GM19351 (cell line): ENCODE data around the gene TRMT2A.

Experiments used
- ATAC-seq: cut with Tn5 transposase; IDR thresholded peaks from one replicate; pipeline ENCODE4 v1.9.1; 2021; ENCODE audit warnings: mild to moderate bottlenecking, moderate library complexity; ENCODE audit not compliant: unreplicated experiment

Gene TRMT2A

GRCh38 chr22:20135806-20136602 is 19.0 kb upstream of the TRMT2A start:
- no peak for ATAC-seq

DNA sequence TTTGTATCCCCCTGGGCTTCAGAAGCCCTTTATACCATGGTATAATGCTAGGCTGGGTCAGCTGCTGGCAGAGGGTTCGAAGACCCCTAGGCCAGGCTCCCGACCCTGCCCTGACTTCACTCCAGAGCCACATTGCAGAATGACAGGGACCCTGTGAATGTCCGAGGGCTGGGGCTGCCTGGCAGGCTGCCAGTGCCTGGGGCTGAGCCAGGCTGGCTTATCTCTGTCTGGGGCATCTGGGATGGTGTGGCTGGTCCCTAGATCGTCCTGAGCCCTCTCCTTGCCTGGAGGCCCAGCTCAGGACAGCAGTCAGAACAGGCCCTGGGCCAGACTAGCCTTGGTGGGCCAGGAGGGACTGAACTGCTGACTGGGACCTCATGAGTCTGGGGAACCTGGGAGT is 18.2 kb upstream of the TRMT2A start:
- no peak for ATAC-seq

GRCh38 chr22:20133930-20134549 is 17.0 kb upstream of the TRMT2A start:
- no peak for ATAC-seq

DNA sequence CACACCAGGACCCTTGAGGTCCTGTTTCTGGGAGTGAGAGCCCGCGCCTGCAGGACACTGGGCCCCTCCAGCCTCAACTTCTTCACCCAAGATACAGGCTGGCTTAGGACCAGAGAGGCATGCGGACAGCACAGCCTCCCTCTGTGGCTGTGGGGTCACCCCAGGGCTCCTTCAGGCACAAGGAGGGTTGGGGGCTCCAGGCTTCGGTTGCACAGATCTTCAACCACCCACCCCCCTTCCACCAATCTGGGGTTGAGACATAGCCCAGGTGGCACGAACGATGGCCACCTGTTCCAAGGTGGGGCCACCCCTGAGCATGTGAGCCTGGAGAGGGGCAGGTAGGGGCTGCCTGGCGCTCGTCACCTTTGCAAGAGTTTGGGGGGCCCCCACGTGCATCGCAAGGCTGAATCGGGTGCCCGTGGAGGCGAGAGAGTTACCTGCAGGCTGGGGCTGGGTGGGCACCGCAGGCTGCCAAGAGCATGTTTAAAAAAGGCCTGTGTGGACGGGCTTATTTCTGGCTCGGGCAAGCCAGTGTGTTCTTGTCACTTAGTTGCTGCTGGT is 15.7 kb upstream of the TRMT2A start:
- ATAC-seq = no peak

DNA sequence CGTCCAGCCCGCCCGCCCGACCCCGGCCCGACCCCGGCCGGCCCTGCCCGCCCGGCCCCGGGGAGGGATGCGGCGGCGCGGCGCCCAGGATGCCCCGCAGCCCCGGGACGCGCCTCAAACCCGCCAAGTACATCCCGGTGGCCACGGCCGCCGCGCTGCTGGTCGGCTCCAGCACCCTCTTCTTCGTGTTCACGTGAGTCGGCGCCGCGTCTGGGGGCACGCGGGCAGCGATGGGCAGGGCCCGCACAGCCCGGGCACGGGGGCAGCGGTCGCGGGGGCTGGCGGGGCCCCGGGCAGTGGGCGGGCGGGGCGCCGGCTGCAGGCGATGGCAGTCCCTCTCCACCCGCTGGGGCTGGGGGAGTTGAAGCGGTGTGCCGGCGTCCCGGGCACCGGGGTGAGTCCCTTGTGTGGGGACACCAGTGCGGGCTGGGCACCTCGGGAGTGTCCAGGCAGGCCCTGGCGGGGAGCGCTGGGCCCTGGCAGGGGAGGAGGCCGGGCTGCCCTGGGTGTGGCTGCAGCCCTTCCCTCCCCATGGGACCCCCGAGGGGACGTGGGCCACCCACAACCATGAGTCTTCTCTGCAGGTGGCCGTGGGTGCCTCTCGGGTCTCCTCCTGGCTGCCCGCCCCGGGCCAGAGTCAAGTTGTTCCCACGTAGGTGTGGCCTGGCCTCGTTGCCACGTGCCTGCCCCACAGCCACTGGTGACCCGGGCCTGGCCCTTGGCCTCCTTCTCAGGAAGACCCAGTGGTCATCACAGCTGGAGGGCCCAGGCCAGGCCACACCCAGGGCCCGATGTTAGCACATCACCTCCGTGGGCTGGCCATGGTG is 15.0 kb upstream of the TRMT2A start:
- no peak for ATAC-seq

GRCh38 chr22:20131597-20131858 is 14.5 kb upstream of the TRMT2A start, which contains the start of gene ZDHHC8:
Gene ZDHHC8 (plus strand): TSS chr22:20131804. CDS start chr22:20131948, 144 bp downstream.
- ATAC-seq = no peak

GRCh38 chr22:20130731-20131596 is 13.9 kb upstream of the TRMT2A start:
- no peak for ATAC-seq

DNA sequence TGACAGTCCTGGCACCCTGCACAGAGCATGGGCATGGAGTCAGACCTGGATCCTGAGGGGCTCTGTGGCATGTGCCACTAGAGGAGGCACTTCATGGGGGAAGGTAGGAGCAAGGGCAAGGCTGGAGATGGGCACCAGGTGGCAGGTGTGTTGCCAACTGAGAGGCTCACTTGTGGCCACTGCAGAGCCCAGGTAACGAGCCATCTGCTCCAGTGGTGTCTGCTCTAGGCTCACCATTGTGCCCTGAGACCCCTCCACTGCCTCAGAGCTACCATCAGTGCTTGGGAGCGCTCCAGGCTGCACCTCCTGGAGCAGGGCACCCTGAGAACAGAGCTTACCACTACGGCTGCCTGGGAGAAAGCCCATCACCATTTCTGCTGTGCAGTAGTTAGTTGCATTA is 13.3 kb upstream of the TRMT2A start:
- no peak for ATAC-seq

- no peak for ATAC-seq
Observed at GRCh38 chr22:20129747-20130014, 12.7 kb upstream of the TRMT2A start.

DNA sequence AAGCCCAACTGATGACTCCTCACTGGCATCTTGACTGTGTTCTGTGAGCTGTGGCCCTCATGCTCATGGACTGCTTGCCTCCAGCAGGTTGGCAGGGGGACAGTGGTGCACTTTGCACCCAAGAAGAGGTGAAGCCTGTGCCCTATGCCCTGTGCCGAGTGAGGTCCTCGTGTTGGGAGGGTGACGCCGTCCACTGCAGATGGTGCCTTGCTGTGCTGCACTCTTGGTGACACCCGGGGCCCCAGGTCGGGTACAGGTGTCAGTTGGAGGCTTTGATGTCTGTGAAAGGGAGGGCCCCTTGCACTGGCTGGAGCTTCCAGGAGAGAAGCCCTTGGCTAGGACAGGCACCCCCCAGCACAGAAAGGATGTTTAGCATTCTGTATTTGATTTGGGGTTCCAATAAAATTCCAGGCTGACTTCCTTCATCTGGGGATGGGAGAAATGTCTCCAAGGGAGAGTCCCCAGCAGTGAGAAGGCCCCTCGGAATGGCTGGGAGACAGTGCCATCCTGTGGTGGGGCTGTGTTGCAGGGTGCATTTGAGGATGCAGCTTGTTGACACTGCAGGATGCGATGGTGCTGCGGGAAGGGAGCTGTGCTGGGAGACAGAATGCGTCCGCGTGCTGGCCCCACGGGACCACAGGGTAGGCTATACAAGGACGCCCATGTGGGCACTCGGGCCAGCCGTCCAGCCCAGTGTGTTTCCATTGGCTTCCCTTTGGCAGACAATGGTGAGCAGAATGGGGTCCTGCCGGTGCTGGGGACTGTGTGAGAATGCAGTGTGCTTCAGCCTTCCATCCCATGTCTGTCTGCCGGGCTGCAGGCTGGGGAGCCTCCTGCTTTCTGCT is 12.1 kb upstream of the TRMT2A start:
- ATAC-seq = no peak

DNA sequence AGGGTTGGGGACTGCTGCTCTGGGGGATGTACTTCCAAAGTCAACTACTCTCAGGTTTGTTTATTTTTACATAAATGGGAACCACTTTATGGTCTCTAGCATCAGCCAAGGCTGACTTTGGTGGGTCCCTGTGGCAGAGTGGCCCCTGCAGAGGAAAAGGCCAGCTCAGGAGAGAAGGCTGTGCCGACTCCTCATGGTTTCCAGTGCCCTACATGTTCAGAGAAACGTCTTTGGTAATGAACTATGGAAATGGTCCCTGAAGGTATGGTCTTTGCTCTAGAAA is 11.5 kb upstream of the TRMT2A start:
- no peak for ATAC-seq

GRCh38 chr22:20127869-20128618 is 11.0 kb upstream of the TRMT2A start:
- ATAC-seq = no peak

DNA sequence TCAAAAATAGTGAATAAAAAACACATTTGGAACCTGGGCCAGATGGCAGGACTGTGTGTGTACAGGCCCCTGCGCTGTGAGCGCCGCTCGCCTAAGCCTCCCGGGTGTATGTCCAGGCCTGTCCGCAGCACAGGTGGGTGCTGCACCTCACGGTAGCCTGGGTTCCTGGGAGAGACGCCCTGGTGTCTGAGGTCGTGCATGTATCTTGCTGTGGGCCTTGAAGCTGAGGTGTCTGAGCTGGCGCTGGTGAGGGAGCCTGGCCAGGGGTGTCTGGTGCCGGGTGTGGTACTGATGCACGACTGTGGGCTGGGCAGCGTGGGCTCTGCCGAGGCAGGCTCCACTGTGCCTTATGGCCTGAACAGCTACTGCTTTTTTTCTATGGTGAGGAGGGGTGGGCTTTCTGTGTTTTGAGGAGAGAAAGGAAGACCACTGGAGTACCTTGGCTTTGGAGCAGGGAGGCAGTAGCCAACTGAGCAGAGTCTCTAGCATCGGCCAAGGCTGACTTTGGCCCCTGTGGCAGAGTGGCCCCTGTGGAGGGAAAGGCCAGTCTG is 10.4 kb upstream of the TRMT2A start:
- no peak for ATAC-seq

- ATAC-seq = no peak
Observed at GRCh38 chr22:20126284-20127029, 9.4 kb upstream of the TRMT2A start.

GRCh38 chr22:20125201-20126174 is 8.5 kb upstream of the TRMT2A start:
- ATAC-seq = no peak

DNA sequence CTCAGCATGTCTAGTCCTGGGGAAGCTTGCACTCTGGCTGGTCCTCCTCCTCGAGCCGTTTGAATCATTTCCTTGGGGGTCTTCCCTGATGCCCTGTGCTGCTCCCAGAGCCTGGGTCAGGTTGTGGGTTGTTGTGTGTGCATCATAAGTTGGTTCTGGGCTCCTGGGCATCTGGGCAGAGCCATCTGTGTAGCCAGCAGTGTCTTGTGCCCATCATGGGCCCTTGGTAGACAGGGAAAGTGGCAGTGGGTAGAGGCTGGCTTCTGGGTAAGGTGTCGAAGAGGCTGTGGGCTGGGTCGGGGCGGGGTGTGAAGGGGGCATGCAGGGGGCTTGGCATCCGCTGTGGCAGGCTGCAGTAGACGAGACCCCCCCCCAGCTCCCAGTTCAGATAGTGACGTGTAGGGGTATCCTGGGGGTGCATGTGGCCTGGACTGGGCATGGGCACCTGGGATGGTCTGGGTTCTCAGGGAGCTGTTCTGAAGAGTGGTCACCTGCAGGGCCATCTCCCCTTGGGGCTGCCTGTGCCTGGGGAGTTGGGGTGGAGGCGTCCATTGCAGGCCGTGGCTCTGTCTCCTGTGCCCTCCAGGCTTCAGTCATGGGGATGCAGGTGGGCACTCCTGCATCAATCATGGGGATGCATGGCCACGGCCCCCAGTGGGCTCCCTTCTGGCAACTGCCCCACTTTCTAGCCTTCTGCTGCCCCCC is 7.2 kb upstream of the TRMT2A start:
- ATAC-seq = no peak
